Activated naive CD4-positive, alpha-beta T cell treated with anti-CD3 and anti-CD28 coated beads, Interleukin-2, amount 50 U/mL, for 16 hours (primary cell): ENCODE data around the gene TMEM179.
A peak's percentile ranks its signal among the peaks of the same experiment; 100 is the strongest.

Experiments used
- DNase-seq: peaks from one replicate; pipeline ENCODE4 v3.0.0-alpha.2; 2020

TMEM179 gene

DNA sequence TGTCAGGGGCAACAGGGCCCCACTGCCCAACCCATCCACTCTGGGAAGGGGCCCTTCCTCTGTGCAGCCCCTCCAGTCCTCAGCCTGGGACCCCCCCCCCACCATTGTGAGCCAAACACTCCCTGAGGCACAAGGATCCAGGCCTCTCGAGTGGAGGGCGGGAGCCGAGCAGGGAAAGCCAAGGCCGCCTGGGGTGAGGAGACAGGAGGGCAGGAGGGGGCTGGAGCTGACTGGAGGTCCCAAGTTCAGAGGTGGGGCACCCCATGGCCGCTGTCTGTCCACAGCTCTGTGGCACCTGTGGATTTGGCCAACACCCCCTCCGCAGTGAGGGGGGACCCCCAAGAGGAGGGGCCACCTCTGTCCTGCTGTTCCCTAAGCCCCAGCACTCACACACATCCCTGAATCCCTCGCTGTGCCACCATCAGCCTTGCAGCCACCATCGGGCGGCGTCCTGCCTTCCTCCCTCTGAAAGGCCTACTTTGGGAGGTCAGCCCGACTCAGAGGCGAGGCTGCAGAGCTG is 50.4 kb downstream of the TMEM179 start:
- DNase-seq: peak; percentile 6

DNA sequence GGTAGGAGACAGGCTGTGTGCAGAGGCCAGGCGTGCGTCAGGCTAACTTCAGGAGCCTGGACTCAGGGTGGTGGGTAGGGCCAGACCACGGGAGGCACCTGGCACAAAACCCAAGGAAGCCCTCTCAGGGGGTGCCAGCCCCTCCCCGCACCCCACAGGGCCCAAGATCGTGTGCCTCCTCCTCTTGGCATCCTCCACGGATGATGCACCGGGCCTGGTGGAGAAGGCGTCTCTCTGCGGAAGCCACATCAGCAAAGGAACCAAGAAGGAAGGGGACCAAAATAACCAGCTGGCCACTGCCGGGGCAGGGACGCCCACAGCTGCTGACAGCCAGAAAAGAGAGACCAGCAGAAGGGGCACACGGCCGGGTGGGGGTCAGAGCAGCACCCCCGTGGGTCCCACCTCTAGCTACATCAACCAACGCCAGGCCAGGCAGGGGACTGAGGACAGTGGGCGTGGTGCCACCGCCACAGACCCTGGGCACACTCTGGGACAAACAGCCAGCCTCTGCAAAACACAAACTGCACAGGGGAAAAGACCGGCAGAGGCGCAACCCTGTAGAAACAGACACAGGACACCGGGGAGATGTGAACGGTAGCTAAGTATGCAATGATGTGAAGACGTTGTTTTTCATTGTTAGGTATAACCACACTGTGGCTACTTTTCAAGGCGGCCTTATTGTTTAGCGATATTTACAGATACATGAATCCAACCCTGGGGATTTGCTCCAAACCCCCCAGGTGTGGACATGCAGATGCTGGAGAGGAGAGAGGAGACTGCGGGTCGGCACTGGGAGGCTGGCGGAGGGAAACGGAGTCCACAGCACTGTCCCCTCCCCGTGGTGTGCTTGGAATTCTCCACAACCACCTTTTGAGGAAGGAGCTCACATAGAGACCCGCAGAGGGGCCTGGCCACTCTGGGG is 51.1 kb downstream of the TMEM179 start:
- peak; percentile 5 for DNase-seq

DNA sequence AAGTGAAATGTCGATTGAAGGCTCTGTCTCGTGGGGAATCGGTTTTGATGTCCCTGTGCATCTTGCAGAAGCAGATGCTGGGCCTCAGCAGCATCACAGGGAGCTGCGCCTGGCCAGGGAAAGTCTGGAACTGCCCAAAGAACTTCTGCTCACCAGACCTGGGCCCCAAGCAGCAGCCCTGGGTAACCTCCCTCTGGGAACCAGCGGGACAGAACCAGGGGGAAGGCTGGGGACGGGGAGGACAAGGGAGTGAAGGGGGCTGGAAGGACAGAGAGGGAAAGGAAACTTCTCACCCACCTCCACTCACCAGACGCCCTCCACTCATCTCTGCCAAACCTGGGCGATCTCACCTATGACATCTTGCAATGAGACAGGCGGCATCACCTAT is 51.8 kb downstream of the TMEM179 start:
- DNase-seq: peak; percentile 0

DNA sequence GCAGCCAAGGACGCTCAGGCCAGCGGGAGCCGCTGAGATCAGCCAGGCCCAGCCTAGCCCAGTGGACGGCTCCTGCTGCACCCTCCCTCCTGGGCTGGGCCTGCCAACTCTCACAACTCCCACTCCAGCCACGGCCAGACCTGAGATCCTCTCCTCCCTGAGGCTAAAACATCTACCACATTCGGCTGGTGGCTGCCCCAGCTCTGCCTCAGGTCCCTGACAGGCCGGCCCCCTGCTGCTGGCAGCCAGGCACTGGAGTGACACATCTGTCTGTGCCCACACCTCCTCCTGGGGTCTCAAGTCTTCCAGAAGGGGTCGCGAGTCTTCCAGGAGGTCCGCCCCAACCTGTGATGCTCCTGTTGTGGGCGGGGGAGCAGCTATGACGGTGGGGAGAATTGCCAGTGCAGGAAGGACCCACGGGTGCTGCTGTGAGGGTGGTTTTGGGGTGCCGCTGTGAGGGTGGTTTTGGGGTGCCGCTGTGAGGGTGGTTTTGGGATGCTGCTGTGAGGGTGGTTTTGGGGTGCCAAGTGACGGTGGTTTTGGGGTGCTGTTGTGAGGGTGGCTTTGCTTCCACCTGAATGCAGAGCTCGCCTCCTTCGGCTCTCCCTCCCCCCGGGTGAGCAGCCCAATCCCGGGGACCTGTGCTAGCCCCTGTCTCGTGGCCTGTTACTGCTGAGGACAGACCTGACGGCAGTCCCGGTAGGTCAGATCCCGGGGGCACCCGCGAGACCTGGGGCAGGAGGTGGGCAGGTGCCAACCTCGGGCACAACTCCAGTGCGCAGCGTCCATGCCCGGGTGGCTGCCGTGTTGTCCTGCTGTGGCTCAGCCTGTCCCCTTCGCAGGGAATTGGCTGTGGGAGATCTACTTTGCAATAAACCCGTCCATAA is 52.5 kb downstream of the TMEM179 start:
- peak; percentile 7 for DNase-seq

DNA sequence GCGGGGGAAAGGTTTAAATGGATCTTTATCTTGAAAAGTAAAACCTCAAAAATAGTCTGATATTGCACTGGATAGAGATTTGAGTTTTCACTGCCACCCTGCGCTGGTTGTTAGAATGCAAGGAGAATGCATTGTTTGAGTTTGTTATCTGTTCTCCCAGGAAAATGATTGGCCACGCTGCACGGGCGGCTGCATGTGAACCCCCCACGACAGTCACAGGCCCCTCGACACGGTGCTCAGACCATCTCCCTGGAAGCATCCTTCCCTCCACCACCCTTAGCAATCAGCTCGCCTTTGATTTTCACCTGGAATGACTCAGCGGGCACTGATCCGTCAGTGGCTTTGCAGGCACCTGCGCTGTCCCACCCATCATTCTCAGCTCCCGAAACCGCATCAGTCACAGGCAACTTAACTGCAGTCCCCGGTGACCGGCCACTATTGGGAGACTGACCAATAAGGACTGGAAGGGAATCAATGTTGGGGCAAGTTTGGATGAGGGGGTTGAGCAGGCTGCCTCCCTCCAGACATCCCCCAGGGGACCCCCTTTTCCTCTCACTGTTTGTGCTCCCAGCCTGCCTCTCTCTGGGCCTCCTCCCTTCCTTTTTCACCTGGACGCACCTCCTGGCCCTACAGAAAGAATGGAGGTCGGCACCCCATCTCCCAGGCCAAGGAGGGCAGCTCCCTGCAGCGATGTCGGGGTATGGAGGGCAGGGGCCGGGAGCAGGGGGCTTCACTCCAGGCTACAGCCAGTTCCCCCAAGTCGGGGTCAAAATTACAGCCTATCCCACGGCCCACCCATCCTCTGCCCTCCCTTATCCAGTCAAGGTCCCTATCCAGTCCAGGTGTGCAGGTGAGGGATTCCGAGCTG is 53.5 kb downstream of the TMEM179 start:
- no peak for DNase-seq

DNA sequence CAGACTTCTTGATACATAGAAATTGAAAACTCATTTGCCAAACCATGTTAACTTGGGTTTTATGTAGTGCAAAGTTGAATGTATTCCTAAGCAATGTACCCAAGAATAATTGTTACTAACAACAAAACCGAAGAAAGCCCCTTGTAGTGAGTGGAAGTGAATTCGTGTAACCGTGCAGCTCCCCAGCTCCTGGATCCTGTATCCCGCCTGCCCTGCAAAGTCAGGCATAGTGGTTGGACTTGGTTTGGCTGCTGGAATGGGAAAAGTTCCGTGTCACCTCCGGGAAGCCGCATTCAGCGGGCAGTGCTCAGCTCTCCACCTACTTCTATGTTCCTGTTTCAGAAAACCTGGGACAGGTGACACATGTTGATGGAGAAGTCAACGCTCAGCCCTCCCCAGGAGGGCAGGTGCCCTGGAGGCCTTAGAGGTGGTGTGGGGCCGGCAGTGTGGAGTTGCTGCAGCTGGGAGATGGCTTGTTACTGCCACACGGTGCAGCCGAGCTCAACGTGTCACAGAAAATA is 54.2 kb downstream of the TMEM179 start:
- no peak for DNase-seq

DNA sequence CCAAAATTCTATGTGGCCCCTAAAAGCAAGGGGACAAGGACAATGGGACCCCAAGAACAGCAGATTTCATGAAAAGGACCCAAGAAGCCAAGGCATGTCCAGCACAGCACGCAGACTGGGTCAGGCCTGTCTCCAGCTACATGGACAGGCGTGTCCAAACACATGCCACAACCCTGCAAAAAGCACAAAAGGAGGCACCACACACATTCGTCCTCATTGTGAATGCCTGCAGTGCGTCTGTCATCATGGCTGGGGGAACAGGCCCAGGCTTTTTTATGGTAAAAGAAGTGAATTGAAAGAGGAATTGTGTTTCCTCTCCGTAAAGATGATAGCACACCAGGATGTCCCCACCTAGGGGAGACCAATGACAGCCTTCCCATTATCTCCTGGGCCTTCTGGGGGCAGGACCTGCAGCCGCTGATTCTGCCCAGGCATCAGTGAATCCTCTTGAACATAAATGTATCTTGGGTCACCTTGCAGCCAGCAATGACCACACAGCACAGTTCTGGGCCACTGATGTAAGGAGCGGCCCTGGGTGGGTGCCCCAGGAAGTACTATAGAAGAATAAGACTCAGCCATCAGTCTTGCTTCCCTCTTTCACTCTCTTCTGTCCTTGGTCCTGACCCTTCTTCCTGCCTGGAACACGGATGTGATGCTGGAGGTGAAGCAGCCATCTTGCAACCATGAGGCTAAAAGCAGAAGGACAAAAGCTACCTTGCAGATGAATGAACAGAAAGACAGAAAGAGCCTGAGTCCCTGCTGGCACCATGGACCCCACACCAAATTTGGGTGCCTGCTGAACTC is 54.8 kb downstream of the TMEM179 start:
- DNase-seq: no peak

DNA sequence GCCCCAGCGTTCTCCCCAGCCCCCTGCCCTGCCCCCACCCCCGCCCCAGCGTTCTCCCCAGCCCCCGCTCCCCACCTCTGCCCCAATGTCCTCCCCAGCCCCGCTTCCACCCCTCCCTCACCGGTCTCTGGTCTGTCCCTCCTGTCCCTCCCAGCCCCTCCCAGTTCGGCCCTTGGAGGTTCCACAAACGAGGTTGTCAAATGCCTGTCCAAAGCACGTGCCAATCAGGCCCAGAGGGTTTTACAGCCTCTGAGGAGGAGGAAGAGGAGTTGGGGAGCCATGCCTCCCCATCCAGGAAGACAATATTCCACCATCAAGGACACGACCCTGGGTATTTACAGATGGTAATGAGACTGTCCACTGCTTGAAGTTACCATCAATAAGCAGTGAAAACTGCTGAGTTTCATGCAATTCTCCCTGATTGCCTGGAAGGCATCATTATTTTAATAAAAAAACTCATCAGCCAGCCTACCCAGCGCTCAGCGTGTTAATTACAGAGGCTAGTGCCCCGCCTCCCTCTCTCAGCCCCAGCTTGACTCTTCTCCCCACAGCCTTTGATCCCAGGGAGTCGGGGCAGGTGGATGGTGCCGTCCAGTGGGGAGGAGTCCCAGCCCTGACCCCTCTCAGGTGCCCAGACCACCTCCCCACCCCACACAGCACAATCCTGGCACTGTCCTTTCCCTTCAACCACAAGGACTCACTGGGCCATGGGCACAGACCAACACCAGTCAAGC is 55.6 kb downstream of the TMEM179 start:
- no peak for DNase-seq

DNA sequence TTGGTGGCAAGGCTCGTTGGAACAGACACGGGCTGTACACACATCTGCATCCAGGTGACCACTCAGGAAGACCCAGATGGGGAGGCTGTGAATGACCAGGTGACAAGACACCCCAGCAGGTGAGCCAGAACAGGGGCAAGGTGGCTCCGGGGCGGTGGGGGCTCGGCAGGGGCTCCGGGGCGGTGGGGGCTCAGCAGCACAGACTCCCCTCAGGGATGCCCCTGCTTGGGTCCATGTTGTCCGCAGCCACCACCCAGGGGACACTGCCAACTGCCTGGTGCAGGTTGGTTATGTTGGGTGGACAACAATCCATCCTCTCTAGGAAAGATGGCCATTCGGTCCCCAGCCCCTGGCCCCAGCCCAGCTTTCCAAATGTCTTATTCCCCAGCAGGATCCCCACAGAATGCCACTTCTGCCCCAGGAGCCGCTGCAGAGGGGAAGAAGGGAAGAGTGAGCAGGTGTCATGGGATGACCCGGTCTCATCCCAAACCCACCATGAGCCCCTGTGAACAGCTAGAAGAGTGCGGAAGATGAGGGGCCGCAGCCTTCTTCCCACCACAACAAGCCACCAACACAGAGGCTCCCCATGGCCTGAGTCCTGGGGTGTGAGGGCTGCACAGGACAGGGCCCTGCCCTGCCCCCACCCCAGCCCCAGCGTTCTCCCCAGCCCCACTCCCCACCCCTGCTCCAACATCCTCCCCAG is 56.4 kb downstream of the TMEM179 start:
- no peak for DNase-seq

DNA sequence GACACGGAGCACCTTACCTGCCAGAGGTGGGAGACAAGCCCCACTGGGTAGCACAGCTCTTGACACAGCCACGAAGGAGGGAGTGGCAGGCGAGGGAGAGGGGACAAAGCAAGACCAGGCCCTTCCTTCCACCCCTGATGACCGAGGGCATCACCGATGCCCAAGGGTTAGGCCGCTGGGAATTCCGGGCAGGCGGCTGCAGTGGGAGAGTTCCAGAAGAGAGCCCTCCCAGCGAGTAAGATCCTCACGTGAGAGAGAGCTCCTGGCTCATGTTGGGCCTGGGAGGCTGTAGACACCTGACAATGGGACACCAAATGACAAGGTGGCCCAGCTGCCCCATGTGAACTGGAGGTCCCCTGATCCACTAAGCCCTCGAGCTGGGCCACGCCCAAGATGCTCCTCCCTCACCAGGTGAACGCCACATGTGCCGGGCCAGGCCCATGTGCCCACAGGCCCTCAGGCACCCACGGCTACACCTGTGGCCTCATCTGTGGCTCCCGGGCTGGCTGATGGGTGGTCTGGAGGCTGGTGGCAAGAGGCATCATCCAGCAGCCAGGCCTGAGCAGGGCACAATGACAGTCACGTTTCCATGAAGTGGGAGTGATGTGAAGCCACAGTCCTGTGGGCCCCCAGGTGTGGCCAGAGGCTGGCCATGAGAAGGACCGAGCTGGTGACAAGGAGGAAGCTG is 57.1 kb downstream of the TMEM179 start:
- no peak for DNase-seq

DNA sequence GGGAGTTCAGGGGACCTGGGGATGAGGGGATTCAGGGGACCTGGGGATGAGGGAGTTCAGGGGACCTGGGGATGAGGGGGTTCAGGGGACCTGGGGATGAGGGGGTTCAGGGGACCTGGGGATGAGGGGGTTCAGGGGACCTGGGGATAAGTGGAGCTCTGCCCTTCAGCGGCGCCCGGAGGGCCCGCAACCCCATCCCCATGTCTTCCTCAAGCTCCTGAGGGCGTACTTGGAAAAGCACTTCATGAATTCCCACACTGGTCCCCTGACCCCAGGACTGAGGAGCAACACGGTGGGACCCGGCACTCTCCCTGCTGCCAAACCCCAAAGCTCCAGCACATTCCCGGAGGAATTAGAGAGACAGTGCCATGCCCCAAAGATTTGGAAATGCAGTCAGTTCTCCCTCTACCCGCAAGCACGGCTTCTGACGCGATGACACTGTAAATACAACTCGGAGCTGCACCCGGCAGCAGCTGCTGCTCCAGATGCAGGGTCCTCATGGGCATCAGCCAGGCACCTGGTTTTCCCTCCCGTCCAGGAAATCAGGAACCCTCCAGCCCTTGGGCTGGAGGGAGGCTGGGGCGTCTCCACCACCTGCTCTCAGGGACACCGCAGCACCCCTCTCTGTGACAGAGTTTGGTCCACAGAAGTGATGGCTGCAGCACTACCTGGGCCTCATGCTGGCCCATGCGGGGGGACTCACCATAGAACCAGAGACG is 57.8 kb downstream of the TMEM179 start:
- no peak for DNase-seq

DNA sequence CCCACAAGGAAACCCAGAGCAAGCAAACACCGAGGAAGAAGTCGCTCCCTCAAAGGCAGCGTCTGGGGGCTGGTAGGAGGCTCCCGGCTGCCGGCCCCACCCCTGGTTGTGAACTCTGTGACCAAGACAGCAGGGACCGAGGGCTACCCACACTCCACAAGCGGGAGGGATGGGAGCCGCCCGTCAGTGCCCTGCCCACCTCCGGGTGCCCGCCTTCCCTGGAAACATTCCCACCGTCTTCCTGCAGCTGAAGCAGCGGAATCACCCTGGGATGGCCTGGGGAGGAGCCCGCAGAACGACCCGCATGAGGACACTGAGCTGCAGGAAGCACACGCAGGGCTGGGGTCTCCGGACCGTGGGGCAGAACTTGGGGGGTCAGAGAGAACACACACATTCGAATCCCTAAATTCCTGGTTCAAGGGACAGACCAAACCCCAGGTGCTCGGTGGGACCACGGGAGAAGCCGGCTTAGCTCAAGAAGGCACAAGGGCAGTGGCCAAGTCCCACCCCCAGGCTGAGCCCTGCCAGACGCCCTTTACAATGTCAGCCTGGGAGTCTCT is 58.5 kb downstream of the TMEM179 start:
- no peak for DNase-seq

DNA sequence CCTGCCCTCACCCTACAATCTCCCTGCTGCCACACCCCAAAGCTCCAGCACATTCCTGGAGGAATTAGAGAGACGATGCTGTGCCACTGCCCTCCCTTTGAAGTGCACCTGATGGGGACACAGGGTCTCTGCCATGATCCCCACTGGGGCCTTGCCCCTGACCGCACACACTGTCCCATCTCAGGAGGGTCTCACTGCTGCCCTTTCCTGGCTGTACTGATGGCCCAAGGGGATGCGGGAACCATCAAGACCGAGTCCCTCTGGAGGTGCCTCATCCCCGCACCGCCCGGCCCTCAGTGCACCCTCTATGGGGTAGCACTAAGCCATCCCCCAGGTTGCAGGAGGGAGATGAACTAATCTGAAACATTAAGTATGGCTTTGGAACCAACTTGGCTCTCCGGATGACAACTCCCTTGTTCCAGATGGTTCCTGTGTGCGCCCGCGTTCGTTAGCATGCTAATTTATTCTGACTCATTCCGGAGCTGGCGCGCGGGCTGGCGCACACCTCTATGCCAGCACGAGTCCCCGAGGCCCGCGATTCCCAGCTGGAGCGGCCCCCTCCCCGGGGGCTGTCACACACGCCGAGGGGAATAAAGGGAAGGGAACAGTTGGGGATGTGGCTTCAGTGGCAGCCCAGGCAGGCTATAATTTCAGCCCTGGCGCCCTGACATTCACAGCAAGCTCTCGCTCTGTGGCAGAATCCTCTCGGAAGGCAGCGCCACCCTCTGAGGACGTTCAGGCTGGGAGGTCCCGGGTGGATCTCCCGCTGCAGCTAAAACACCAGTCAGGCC is 59.2 kb downstream of the TMEM179 start:
- DNase-seq: no peak

DNA sequence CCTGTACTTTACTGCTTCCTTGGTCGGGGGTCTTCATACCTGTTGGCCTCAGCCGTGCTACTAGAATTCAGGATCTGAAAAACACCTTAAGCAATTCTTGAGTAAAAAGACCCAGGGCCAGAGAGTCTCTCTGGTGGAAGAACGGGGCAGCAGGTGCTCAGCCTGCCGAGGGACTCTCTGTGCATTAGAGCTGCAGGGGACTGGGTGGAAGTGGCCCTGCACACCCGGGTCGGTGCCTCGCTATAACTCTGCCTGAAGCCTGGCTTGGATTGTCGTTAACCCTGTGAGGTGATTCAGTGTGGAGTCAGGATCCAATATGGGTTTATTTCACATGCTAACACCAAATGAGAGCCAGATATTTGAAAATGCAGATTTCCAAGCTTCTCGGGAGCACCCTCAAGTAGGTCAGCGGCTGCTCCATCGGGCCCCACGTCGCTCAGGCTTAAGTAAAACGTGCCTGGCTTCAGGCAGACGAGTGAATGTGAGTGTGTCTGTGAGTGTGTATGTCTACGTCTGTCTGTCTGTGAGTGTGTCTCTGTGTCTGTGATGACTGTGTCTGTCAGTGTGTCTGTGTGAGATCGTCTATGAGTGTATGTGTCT is 60.1 kb downstream of the TMEM179 start:
- no peak for DNase-seq

DNA sequence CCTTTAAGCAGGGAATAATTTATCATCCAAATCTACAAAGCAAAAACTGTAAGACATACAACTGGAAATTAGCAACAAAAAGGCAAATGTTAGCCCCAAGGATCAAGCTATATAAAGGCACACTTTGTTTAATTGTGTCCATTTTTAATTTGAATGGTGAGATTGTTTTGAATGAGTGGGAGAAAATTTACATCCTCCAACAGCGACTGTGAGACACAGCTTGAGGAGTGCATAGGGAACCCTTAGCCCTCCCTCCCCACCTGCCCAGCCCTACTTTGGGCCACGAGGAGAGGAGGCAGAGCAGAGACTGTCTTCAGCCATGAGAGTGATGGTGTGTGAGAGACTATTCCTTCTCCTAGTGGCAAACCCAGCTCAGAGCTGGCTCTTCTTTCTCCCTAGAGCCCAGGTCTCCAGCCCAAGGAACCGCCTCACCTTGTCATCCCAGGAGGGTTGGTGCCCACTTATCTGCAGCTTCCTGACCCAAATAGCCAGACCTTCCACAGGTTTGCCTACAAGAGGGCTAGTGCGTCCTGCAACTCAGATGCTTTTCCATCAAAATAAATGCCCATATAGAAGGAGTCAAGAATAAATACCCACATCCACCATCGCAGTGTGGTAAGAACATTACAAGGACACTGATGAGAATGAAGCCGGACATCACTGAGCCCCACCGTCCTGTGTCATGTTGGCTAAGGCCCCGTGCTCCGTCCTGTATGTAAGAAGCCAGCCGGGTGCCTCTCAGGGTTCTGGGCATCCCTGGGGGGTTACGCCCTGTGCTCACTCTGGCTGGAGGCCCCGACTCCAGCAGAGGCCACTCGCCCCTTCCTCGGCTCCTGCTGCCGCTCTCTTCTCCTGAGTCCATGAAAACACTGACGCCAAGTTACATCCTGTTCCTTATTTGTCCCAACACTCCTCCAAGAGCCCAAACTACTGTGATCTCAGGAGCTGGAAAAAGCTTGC is 61.4 kb downstream of the TMEM179 start:
- DNase-seq: no peak

DNA sequence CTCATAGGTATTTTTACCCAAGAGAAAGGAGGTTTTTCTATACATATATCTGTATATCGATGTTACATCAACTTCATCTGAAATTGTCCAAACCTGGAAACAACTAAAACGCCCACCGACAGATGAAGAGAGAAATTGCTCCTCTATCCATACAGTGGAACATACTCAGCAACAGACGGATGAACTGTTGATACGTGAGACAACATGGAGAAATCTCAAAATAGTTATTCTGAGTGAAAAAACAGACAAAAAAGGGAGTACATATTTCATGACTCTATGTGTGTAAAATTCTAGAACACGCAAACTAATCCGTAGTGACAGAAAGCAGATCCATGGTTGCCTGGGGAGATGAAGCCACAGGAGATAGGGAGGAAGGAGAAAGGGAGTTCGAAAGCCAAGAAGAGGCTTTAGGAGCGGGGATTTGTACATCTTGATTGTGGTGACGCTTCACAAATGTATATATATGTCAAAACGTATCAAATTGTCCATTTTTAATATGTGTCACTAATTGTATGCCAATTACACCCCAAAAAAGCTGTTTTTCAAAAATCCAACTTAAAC is 62.6 kb downstream of the TMEM179 start:
- DNase-seq: no peak
